Endothelial cell of umbilical vein (primary cell): Measurements from ENCODE around the gene SULT1C4. TPM values are rescaled to one million over a fixed set of nuclear protein-coding genes. Genes with fewer than 3 reads are reported as not detected.

Experiments used
- BruUV-seq: library from RNA; stranded (reverse); fragments of 400-500 nt; replicated peaks from 2 replicates; lab custom pipeline; 2021; lab: Mats Ljungman, UMichigan
- CTCF ChIA-PET: fragments of 300-600, 350-600 bp; sonication (Branson Sonifier 250); formaldehyde crosslinking; loops from one replicate; lab custom pipeline; 2021; ENCODE audit warnings: antibody characterized with exemption, inconsistent platforms; lab: Charles Lee
- POLR2A ChIA-PET: fragments of 300-600, 350-600 bp; sonication (Branson Sonifier 250); formaldehyde crosslinking; loops from one replicate; lab custom pipeline; 2021; ENCODE audit warnings: antibody characterized with exemption, inconsistent platforms; lab: Charles Lee
- DNase-seq: peaks from one replicate; pipeline ENCODE4 v3.0.0-alpha.2; 2011; ENCODE audit warnings: low read depth, low spot score
- FAIRE-seq: peaks from 2 replicates; lab custom pipeline; 2011; peaks lifted over from hg19 to GRCh38; lab: Jason Lieb, UNC
- H2AFZ ChIP-seq: 2 replicates; pipeline ENCODE4 v1.6.0; 2012; ENCODE audit warnings: low read depth, low read length, control low read depth, inconsistent platforms
- H3K27ac ChIP-seq: 2 replicates; pipeline ENCODE4 v1.5.1; 2011; ENCODE audit warnings: low read depth, mild to moderate bottlenecking, control low read depth, low read length, moderate library complexity; ENCODE audit not compliant: insufficient read depth
- H3K27me3 ChIP-seq, 2 experiments: 2 replicates each; pipeline versions ENCODE4 v1.6.0 to v1.6.1; 2011; ENCODE audit warnings: low read length in 2 of 2, mixed read lengths in 1 of 2; ENCODE audit not compliant: control insufficient read depth in 2 of 2, insufficient read depth in 2 of 2
- H3K36me3 ChIP-seq, 2 experiments: 2 replicates in 1 of 2; 3 replicates in 1 of 2; pipeline ENCODE4 v1.5.1; 2011; ENCODE audit warnings: low read length in 2 of 2, mild to moderate bottlenecking in 1 of 2, moderate library complexity in 1 of 2; ENCODE audit not compliant: control insufficient read depth in 2 of 2, insufficient read depth in 2 of 2; ENCODE audit errors: extremely low read depth in 1 of 2
- H3K4me1 ChIP-seq: 3 replicates; pipeline ENCODE4 v1.5.1; 2011; ENCODE audit warnings: mild to moderate bottlenecking, low read length; ENCODE audit not compliant: control insufficient read depth, insufficient read depth; ENCODE audit errors: extremely low read depth
- H3K4me2 ChIP-seq: 2 replicates; pipeline ENCODE4 v1.6.1; 2011; ENCODE audit warnings: low read length, control low read depth, mixed read lengths; ENCODE audit not compliant: insufficient read depth
- H3K4me3 ChIP-seq, 3 experiments: fragments of 200-600 bp in 1 of 3; sonication (generic), shearing (Covaris generic) in 1 of 3; replicated peaks in 1 of 3; 2 replicates each; pipeline ENCODE4 v1.5.1; 2011 to 2016; ENCODE audit warnings: control low read depth in 3 of 3, low read length in 3 of 3, mild to moderate bottlenecking in 2 of 3, inconsistent platforms in 1 of 3, low read depth in 1 of 3, moderate library complexity in 1 of 3; ENCODE audit not compliant: insufficient read depth in 1 of 3
- H3K79me2 ChIP-seq: 2 replicates; pipeline ENCODE4 v1.6.0; 2012; ENCODE audit warnings: low read length, inconsistent platforms; ENCODE audit not compliant: control insufficient read depth, insufficient read depth
- H3K9ac ChIP-seq: replicated peaks from 2 replicates; pipeline ENCODE3; 2011; ENCODE audit warnings: low read length, control low read depth; ENCODE audit not compliant: insufficient read depth; ENCODE audit errors: extremely low read depth
- H3K9me1 ChIP-seq: replicated peaks from 3 replicates; pipeline ENCODE4 v1.6.0; 2011; ENCODE audit warnings: mild to moderate bottlenecking, low read length; ENCODE audit not compliant: control insufficient read depth, insufficient read depth; ENCODE audit errors: extremely low read depth
- H3K9me3 ChIP-seq: replicated peaks from 2 replicates; pipeline ENCODE4 v1.5.1; 2012; ENCODE audit warnings: low read length, inconsistent platforms; ENCODE audit not compliant: control insufficient read depth, insufficient read depth
- H4K20me1 ChIP-seq: replicated peaks from 2 replicates; pipeline ENCODE3; 2011; ENCODE audit warnings: mild to moderate bottlenecking, low read length; ENCODE audit not compliant: control insufficient read depth, insufficient read depth; ENCODE audit errors: extremely low read depth
- CTCF ChIP-seq, 2 donors: IDR thresholded peaks; 1 replicate in 1 of 2; 2 replicates in 1 of 2; pipeline ENCODE4 v1.5.1; 2011; ENCODE audit warnings: low read length in 2 of 2, mild to moderate bottlenecking in 2 of 2, moderate library complexity in 2 of 2, control low read depth in 1 of 2, inconsistent platforms in 1 of 2, low read depth in 1 of 2; ENCODE audit not compliant: insufficient read depth in 1 of 2; ENCODE audit errors: extremely low read depth in 1 of 2
- EZH2 ChIP-seq: IDR thresholded peaks from 2 replicates; pipeline ENCODE4 v1.6.1; 2012; ENCODE audit warnings: borderline replicate concordance, low read depth, mild to moderate bottlenecking, moderate library complexity, low read length, inconsistent platforms; ENCODE audit not compliant: severe bottlenecking
- FOS ChIP-seq: IDR thresholded peaks from 2 replicates; pipeline ENCODE4 v1.6.1; 2011; ENCODE audit warnings: mild to moderate bottlenecking, low read length, moderate library complexity, borderline replicate concordance; ENCODE audit not compliant: insufficient read depth
- JUN ChIP-seq: IDR thresholded peaks from 2 replicates; pipeline ENCODE4 v1.6.1; 2011; ENCODE audit warnings: borderline replicate concordance, low read depth; ENCODE audit not compliant: insufficient read length, insufficient read depth
- MAX ChIP-seq: IDR thresholded peaks from 2 replicates; pipeline ENCODE4 v1.6.1; 2011; ENCODE audit not compliant: insufficient read depth, insufficient read length
- MYC ChIP-seq: IDR thresholded peaks from one replicate; pipeline ENCODE4 v1.6.1; 2011; ENCODE audit warnings: mild to moderate bottlenecking, low read depth, low read length
- POLR2A ChIP-seq: IDR thresholded peaks from 2 replicates; pipeline ENCODE4 v1.6.1; 2012; ENCODE audit warnings: low read depth, mild to moderate bottlenecking, control low read depth, low read length
- POLR2AphosphoS5 ChIP-seq: IDR thresholded peaks from 2 replicates; pipeline ENCODE4 v1.6.1; 2012; ENCODE audit warnings: low read depth, mild to moderate bottlenecking, control low read depth, low read length, moderate library complexity; ENCODE audit not compliant: insufficient read depth
- dilution Hi-C: fragments of 300-500 bp; cut with MboI; formaldehyde crosslinking; loops from one replicate; pipeline ENCODE4 v1.15.0; 2019; ENCODE audit warnings: low sequenced_read_pairs; ENCODE audit not compliant: extremely low pct_ligation_motif_present
- intact Hi-C: fragments of 100-400 bp; cut with micrococcal nuclease; formaldehyde crosslinking; loops from one replicate; pipeline ENCODE4 v1.10.0; 2022
- polyA plus RNA-seq, 4 experiments: library from polyadenylated mRNA; depleted of rRNA in 3 of 4; stranded (reverse) in 3 of 4; unstranded in 1 of 4; fragments of >200 nt; gene quantifications; 2 replicates each; pipeline versions ENCODE4 v1.2.1 to v1.2.3, GENCODE V29; 2011 to 2012; ENCODE audit warnings: missing spikeins in 1 of 4
- total RNA-seq: library from RNA; stranded (reverse); gene quantifications from 2 replicates; pipeline ENCODE4 v1.2.3, GENCODE V29; 2021

The SULT1C4 gene
- total and polyA plus RNA-seq, 2 donors (not counting 3 experiments of a cell fraction or from before 2014, with no cell fraction given): 17.2 to 29.3 TPM

- BruUV-seq: no TSS peak
- Histone ChIP-seq H3K79me2 (no peaks in the 10 kb centered on the region), H4K20me1 (no peaks in the 10 kb centered on the region), H3K4me1 (peaks cover 13% of the 10 kb centered on the region), H3K9me3 (no peaks in the 10 kb centered on the region), H3K9ac (no peak overlapping the region), H3K27ac (peak overlapping the region; percentile 72), H3K36me3 (no peaks in the 10 kb centered on the region), H3K27me3 (peaks cover 0 to 3% of the 10 kb centered on the region in 2 experiments), H2AFZ (peak overlapping the region; percentile 96), H3K9me1 (no peaks in the 10 kb centered on the region), H3K4me2 (no peak overlapping the region), H3K4me3 (no peak overlapping the region)
- intact Hi-C loops: loop anchor here (1.0 kb wide), 1 partner anchor 9 kb away; no protein-coding TSS in a partner anchor
- CTCF ChIA-PET: interaction anchor here (1.3 kb wide), 1 partner anchor 10 kb away, joined by 3 read pairs; no protein-coding TSS in a partner anchor
- POLR2A ChIA-PET: interaction anchor here (1.4 kb wide), 1 partner anchor 73 kb away, joined by 3 read pairs; no protein-coding TSS in a partner anchor
- no peak for DNase-seq
- dilution Hi-C loops: no loop called here
- TF ChIP-seq POLR2AphosphoS5 (no peak), CTCF (IDR thresholded peaks at IDR 0.05; ENCODE audit: extremely low read depth in 1 of 2, insufficient read depth in 1 of 2, low read depth in 1 of 2, low read length in 2 of 2) (no peak), FOS (no peak), EZH2 (no peak), MAX (no peak), JUN (no peak), MYC (no peak), POLR2A (no peak)
- no peak for FAIRE-seq
Observed at GRCh38 chr2:108376774-108377173, 980 bp upstream of the SULT1C4 start.
